SK-N-SH treated with all-trans-retinoic acid at 6 μM for 48 hours (cell line): Measurements from ENCODE around the gene PTPRN2.

ENCODE experiments used
- CREB5 ChIP-seq: fragments of 250-450 bp; sonication (Bioruptor Pico); IDR thresholded peaks from 2 replicates; pipeline ENCODE4 v1.5.1; 2020; ENCODE audit warnings: low read depth, mild to moderate bottlenecking, moderate library complexity
- CSRNP3 ChIP-seq: fragments of 250-450 bp; sonication (Bioruptor Pico); IDR thresholded peaks from 2 replicates; pipeline ENCODE4 v1.5.1; 2021; ENCODE audit warnings: mild to moderate bottlenecking, moderate library complexity
- PATZ1 ChIP-seq: fragments of 250-450 bp; sonication (Bioruptor Pico); IDR thresholded peaks from 2 replicates; pipeline ENCODE4 v1.8.0; 2020; ENCODE audit warnings: mild to moderate bottlenecking, moderate library complexity, borderline replicate concordance
- PPARA ChIP-seq: fragments of 250-450 bp; sonication (Bioruptor Pico); IDR thresholded peaks from 2 replicates; pipeline ENCODE4 v1.5.0; 2020; ENCODE audit warnings: mild to moderate bottlenecking, borderline replicate concordance
- RARB ChIP-seq: fragments of 250-450 bp; sonication (Bioruptor Pico); IDR thresholded peaks from 2 replicates; pipeline ENCODE4 v1.8.0; 2021; ENCODE audit warnings: mild to moderate bottlenecking, moderate library complexity
- ZFP3 ChIP-seq: fragments of 250-450 bp; sonication (Bioruptor Pico); IDR thresholded peaks from 2 replicates; pipeline ENCODE4 v1.5.0; 2020; ENCODE audit warnings: mild to moderate bottlenecking, moderate library complexity
- ZFP30 ChIP-seq: fragments of 450-650 bp; formaldehyde crosslinking; IDR thresholded peaks from 2 replicates; pipeline ENCODE4 v1.5.0; 2022; ENCODE audit warnings: mild to moderate bottlenecking, moderate library complexity

GRCh38 chr7:157671358-157672255, 916.0 kb downstream of the PTPRN2 start:
- TF ChIP-seq RARB (CRISPR knock-in tag): no peak
- TF ChIP-seq ZFP30 (CRISPR knock-in tag): no peak
- no peak for TF ChIP-seq CREB5 (CRISPR knock-in tag)
- TF ChIP-seq CSRNP3 (CRISPR knock-in tag): no peak
- TF ChIP-seq PPARA (CRISPR knock-in tag): no peak
- TF ChIP-seq PATZ1 (CRISPR knock-in tag): no peak
- TF ChIP-seq ZFP3 (CRISPR knock-in tag): no peak
